HepG2 (cell line): Measurements from ENCODE around the gene SAAL1. TPM values are rescaled to one million over a fixed set of nuclear protein-coding genes. Genes with fewer than 3 reads are reported as not detected.

Experiments
- AHR ChIP-seq: IDR thresholded peaks from 2 replicates; pipeline ENCODE4 v1.6.1; 2018; ENCODE audit warnings: missing genetic modification reagents, missing compliant biosample characterization
- CBFB ChIP-seq: sonication (generic); formaldehyde crosslinking; IDR thresholded peaks from 2 replicates; pipeline ENCODE4 v1.4.0; 2020; ENCODE audit warnings: missing genetic modification reagents
- GABPB1 ChIP-seq: IDR thresholded peaks from 2 replicates; pipeline ENCODE4 v1.6.1; 2016; ENCODE audit warnings: mild to moderate bottlenecking, missing genetic modification reagents, moderate library complexity, missing compliant biosample characterization
- GMEB2 ChIP-seq: IDR thresholded peaks from 2 replicates; pipeline ENCODE4 v1.6.1; 2016; ENCODE audit warnings: missing biosample characterization, missing genetic modification reagents, low read depth
- GTF3A ChIP-seq: sonication (generic); formaldehyde crosslinking; conservative IDR thresholded peaks from 2 replicates; pipeline ENCODE4 v1.4.0; 2020; ENCODE audit warnings: mild to moderate bottlenecking, missing genetic modification reagents
- HDAC6 ChIP-seq: fragments of 200-600 bp; sonication (generic); IDR thresholded peaks from 2 replicates; pipeline ENCODE4 v1.7.0; 2017; ENCODE audit warnings: mild to moderate bottlenecking, antibody characterized with exemption, low read length, low read depth
- IRF1 ChIP-seq: sonication (generic); formaldehyde crosslinking; IDR thresholded peaks from 2 replicates; pipeline ENCODE4 v1.4.0; 2020; ENCODE audit warnings: low read depth, mild to moderate bottlenecking, missing genetic modification reagents
- MAFK ChIP-seq, 2 experiments: IDR thresholded peaks in 1 of 2; conservative IDR thresholded peaks in 1 of 2; 2 replicates each; pipeline ENCODE4 v1.6.1; 2011; ENCODE audit warnings: improper control_type of control experiment in 2 of 2, low read length in 2 of 2
- NPAS2 ChIP-seq: sonication (generic); formaldehyde crosslinking; IDR thresholded peaks from 2 replicates; pipeline ENCODE4 v1.8.0; 2022; ENCODE audit warnings: mild to moderate bottlenecking, missing genetic modification reagents, borderline replicate concordance
- REST ChIP-seq, 2 experiments: IDR thresholded peaks; 2 replicates each; pipeline ENCODE4 v1.6.1; 2011 to 2012; ENCODE audit warnings: low read length in 2 of 2, borderline replicate concordance in 1 of 2, low read depth in 1 of 2, mild to moderate bottlenecking in 1 of 2, moderate library complexity in 1 of 2
- SMAD9 ChIP-seq: sonication (generic); formaldehyde crosslinking; IDR thresholded peaks from 2 replicates; pipeline ENCODE4 v1.5.1; 2020; ENCODE audit warnings: mild to moderate bottlenecking, missing genetic modification reagents
- TFE3 ChIP-seq: IDR thresholded peaks from 2 replicates; pipeline ENCODE4 v1.6.1; 2016
- ZGPAT ChIP-seq: IDR thresholded peaks from 2 replicates; pipeline ENCODE4 v1.6.1; 2016; ENCODE audit warnings: mild to moderate bottlenecking
- ZNF282 ChIP-seq: fragments of 450-650 bp; IDR thresholded peaks from 2 replicates; pipeline ENCODE4 v1.6.1; 2018; ENCODE audit not compliant: partially characterized antibody
- ZNF367 ChIP-seq: sonication (generic); formaldehyde crosslinking; IDR thresholded peaks from 2 replicates; pipeline ENCODE4 v1.4.0; 2020; ENCODE audit warnings: missing genetic modification reagents, borderline replicate concordance
- ZNF710 ChIP-seq: sonication (generic); formaldehyde crosslinking; IDR thresholded peaks from 2 replicates; pipeline ENCODE4 v1.5.0; 2020; ENCODE audit warnings: mild to moderate bottlenecking, missing genetic modification reagents, borderline replicate concordance
- polyA plus RNA-seq, 8 experiments: library from polyadenylated mRNA; depleted of rRNA in 3 of 8; stranded (reverse) in 7 of 8; unstranded in 1 of 8; fragments of >200 nt; fragmentation: Illumina TruSeq in 4 of 8; extraction: Trizol in 4 of 8; gene quantifications; 2 replicates each; pipeline versions ENCODE4 v1.2.1 to v1.2.3, GENCODE V29; 2011 to 2016; ENCODE audit warnings: low read depth in 4 of 8, missing spikeins in 1 of 8, mixed read lengths in 1 of 8; ENCODE audit not compliant: insufficient read depth in 1 of 8
- total RNA-seq, 5 experiments: library from RNA; depleted of rRNA; stranded (reverse); fragments of >200 nt; fragmentation: Illumina TruSeq; extraction: Trizol; gene quantifications; 2 replicates each; pipeline ENCODE4 v1.2.3, GENCODE V29; 2016; ENCODE audit warnings: low read depth in 1 of 5

SAAL1 gene
- total and polyA plus RNA-seq, 2 of the 13 experiments (the other 11 are each of a cell fraction or from before 2014, with no cell fraction given), result 16.5 to 46.0 TPM

GRCh38 chr11:18105802-18106574 lies at the start of gene SAAL1 (continued):
- no peak for TF ChIP-seq IRF1 (CRISPR knock-in tag)
- TF ChIP-seq GMEB2 (CRISPR knock-in tag), result no peak; the same call in 1 of the 2 replicates
- peak; percentile 39; the same call in 1 of the 2 replicates for TF ChIP-seq CBFB
- peak; percentile 98 for TF ChIP-seq GABPB1
- TF ChIP-seq REST (IDR thresholded peaks at IDR 0.05; ENCODE audit: borderline replicate concordance in 1 of 2, low read depth in 1 of 2, low read length in 2 of 2), result peak in 1 of 2 experiments; percentile 28; a peak in 2 of 4 replicates
- TF ChIP-seq GTF3A, result no peak; the same call in 1 of the 2 replicates
- TF ChIP-seq TFE3, result 0 out of 2 replicates have a peak, but pooled peaks have one; percentile 43
- no peak for TF ChIP-seq NPAS2 (CRISPR knock-in tag)
- TF ChIP-seq ZGPAT (CRISPR knock-in tag), result peak; percentile 92
- TF ChIP-seq ZNF367 (CRISPR knock-in tag), result no peak
- TF ChIP-seq ZNF282, result no peak
- TF ChIP-seq SMAD9 (CRISPR knock-in tag), result 0 out of 2 replicates have a peak, but pooled peaks have one; percentile 32
- TF ChIP-seq HDAC6, result no peak
- no peak for TF ChIP-seq MAFK (conservative IDR thresholded peaks at IDR 0.05 in 1 of 2, IDR thresholded peaks at IDR 0.05 in 1 of 2; ENCODE audit: low read length in 2 of 2)
- TF ChIP-seq ZNF710, result 0 out of 2 replicates have a peak, but pooled peaks have one; percentile 53
- 0 out of 2 replicates have a peak, but pooled peaks have one; percentile 70 for TF ChIP-seq AHR (CRISPR knock-in tag)
